MCF 10A (cell line): ENCODE data around the gene KRTAP4-8. TPM values are rescaled to one million over a fixed set of nuclear protein-coding genes. Genes with fewer than 3 reads are reported as not detected.
A peak's percentile ranks its signal among the peaks of the same experiment; 100 is the strongest.
"Not testable (repeated sequence)": the region's sequence is repeated elsewhere in the genome, so short reads cannot be mapped to it uniquely, and the experiment has no call there.

Experiments
- BruUV-seq: library from RNA; stranded (reverse); fragments of 400-500 nt; replicated peaks from 2 replicates; lab custom pipeline; 2021; lab: Mats Ljungman, UMichigan
- CTCF ChIA-PET: fragments of 300-600 bp; sonication (Branson Sonifier 250); formaldehyde crosslinking; extraction: SDS; loops from one replicate; lab custom pipeline; 2021; ENCODE audit warnings: antibody characterized with exemption, inconsistent platforms; lab: Yijun Ruan, JAX
- POLR2A ChIA-PET: fragments of 300-600, 350-650 bp; sonication (Branson Sonifier 250); formaldehyde crosslinking; extraction: SDS; loops from one replicate; lab custom pipeline; 2020; ENCODE audit warnings: antibody characterized with exemption, inconsistent platforms; lab: Yijun Ruan, JAX
- DNase-seq: peaks from one replicate; pipeline ENCODE4 v3.0.0-alpha.2; 2018; ENCODE audit not compliant: unreplicated experiment
- H3K27ac Mint-ChIP-seq: one replicate; pipeline ENCODE4 v1.8.0; 2022; ENCODE audit warnings: mild to moderate bottlenecking, low read depth, mixed read lengths; ENCODE audit not compliant: unreplicated experiment
- H3K27me3 Mint-ChIP-seq: one replicate; pipeline ENCODE4 v1.8.0; 2022; ENCODE audit warnings: mixed read lengths; ENCODE audit not compliant: insufficient read depth, unreplicated experiment
- H3K36me3 Mint-ChIP-seq: one replicate; pipeline ENCODE4 v1.8.0; 2022; ENCODE audit warnings: mild to moderate bottlenecking, moderate library complexity, mixed read lengths; ENCODE audit not compliant: insufficient read depth, unreplicated experiment
- H3K4me1 Mint-ChIP-seq: one replicate; pipeline ENCODE4 v1.8.0; 2022; ENCODE audit warnings: mixed read lengths; ENCODE audit not compliant: insufficient read depth, unreplicated experiment
- H3K4me3 Mint-ChIP-seq: one replicate; pipeline ENCODE4 v1.8.0; 2022; ENCODE audit warnings: mild to moderate bottlenecking, moderate library complexity, mixed read lengths; ENCODE audit not compliant: unreplicated experiment
- H3K9me3 Mint-ChIP-seq: one replicate; pipeline ENCODE4 v1.8.0; 2022; ENCODE audit warnings: mixed read lengths; ENCODE audit not compliant: unreplicated experiment
- intact Hi-C: fragments of 100-400 bp; cut with micrococcal nuclease; formaldehyde crosslinking; loops from 2 replicates; pipeline ENCODE4 v1.14.1; 2022
- total RNA-seq: library from RNA; stranded (reverse); gene quantifications from 2 replicates; pipeline ENCODE4 v1.2.3, GENCODE V29; 2022
- TF ChIP-seq, protein P1 (sequence below): fragments of 200-600 bp; IDR thresholded peaks from one replicate; pipeline ENCODE4 v1.8.0; 2022; ENCODE audit warnings: antibody characterized with exemption, mild to moderate bottlenecking; ENCODE audit not compliant: unreplicated experiment

The KRTAP4-8 gene
- total RNA-seq, 1 experiment from 2014 or later = not detected

DNA sequence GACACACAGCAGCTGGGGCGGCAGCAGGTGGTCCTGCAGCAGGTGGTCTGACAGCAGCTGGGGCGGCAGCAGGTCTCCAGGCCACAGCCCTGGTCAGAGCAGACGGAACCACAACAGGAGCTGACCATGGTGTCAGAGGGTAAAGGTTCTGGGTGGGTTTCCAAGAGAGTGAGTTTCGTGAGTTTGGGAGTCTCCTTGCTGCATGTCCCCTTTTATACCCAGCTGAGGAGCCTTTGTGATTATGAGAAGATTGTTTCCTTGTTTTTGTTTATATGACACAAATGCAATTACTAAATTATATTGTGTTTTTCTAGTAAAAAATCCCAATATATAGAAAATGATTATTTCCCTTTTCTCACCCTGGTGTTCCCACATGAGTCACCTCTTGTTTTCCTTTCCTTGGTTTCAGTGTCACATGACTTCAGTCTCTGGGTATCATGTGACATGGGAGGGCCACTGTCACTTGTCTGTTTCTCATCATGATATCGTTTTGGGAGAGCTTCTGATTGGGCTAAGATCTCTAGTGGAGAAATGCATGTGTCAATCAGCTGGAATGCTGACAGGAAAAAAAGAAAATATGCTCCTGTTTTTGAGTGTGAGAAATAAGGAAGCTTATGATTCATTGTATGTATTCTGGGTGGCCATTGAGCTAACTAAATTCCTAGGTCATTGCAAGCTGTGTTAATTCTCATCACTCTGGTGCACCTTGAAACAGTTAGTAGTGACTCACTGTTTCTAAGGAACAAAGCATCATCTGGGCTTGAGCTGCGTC lies 42.6 kb upstream of the KRTAP4-8 start, which contains the start of gene KRTAP4-6:
Gene KRTAP4-6, minus strand, starts transcription at position 185 of the 772 bp plus-strand sequence. Its CDS starts 57 bp downstream, at position 128.
- DNase-seq = peak; percentile 49
- CTCF ChIA-PET = interaction anchor here (0.6 kb wide), 1 partner anchor 523 kb away, joined by 3 read pairs; no protein-coding TSS in a partner anchor
- no peaks in the 10 kb centered on the region for H3K27me3 Mint-ChIP-seq
- H3K36me3 Mint-ChIP-seq = peaks cover 6% of the 10 kb centered on the region
- peak within 1 kb of the TSS; percentile 3 for H3K27ac Mint-ChIP-seq
- peaks cover 27% of the 10 kb centered on the region for H3K9me3 Mint-ChIP-seq
- H3K4me3 Mint-ChIP-seq = no peak within 1 kb of the TSS
- peaks cover 6% of the 10 kb centered on the region for H3K4me1 Mint-ChIP-seq
- no TSS peak for BruUV-seq
- intact Hi-C loops = loop anchor here (2.0 kb wide), 1 partner anchor 232 kb away; no protein-coding TSS in a partner anchor
- POLR2A ChIA-PET = interaction anchor here (0.6 to 1.7 kb wide), 6 partner anchors 9 to 972 kb away, joined by 3 to 5 read pairs (median 4); partner anchors contain the start of gene KRT32
- TF ChIP-seq, protein P1, sequence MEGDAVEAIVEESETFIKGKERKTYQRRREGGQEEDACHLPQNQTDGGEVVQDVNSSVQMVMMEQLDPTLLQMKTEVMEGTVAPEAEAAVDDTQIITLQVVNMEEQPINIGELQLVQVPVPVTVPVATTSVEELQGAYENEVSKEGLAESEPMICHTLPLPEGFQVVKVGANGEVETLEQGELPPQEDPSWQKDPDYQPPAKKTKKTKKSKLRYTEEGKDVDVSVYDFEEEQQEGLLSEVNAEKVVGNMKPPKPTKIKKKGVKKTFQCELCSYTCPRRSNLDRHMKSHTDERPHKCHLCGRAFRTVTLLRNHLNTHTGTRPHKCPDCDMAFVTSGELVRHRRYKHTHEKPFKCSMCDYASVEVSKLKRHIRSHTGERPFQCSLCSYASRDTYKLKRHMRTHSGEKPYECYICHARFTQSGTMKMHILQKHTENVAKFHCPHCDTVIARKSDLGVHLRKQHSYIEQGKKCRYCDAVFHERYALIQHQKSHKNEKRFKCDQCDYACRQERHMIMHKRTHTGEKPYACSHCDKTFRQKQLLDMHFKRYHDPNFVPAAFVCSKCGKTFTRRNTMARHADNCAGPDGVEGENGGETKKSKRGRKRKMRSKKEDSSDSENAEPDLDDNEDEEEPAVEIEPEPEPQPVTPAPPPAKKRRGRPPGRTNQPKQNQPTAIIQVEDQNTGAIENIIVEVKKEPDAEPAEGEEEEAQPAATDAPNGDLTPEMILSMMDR = no peak

DNA sequence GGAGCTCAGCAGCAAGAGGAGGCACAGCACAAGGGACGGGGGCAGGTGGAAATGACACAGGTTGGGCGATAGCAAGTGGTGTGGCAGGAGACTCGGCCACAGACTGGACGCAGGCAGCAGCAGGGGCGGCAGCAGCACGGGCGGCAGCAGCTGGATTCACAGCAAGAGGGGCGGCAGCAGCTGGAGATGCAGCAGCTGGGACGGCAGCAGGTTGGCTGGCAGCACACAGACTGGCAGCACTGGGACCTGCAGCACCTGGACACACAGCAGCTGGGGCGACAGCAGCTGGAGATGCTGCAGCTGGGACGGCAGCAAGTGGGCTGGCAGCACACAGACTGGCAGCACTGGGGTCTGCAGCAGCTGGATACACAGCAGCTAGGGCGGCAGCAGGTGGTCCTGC lies 41.9 kb upstream of the KRTAP4-8 start:
- ChIA-PET CTCF (interaction anchor here (0.6 kb wide), 2 partner anchors 283 to 523 kb away, joined by 3 read pairs; no protein-coding TSS in a partner anchor), POLR2A (interaction anchor here (0.7 to 1.7 kb wide), 2 partner anchors 8 to 444 kb away, joined by 5 read pairs; no protein-coding TSS in a partner anchor)
- not testable (repeated sequence) for H3K4me1 Mint-ChIP-seq, H3K36me3 Mint-ChIP-seq, H3K27me3 Mint-ChIP-seq, BruUV-seq, DNase-seq, H3K27ac Mint-ChIP-seq, H3K4me3 Mint-ChIP-seq
- peaks cover 27% of the 10 kb centered on the region for H3K9me3 Mint-ChIP-seq
- intact Hi-C loops = loop anchor here (2.0 kb wide), 1 partner anchor 231 kb away; no protein-coding TSS in a partner anchor

DNA sequence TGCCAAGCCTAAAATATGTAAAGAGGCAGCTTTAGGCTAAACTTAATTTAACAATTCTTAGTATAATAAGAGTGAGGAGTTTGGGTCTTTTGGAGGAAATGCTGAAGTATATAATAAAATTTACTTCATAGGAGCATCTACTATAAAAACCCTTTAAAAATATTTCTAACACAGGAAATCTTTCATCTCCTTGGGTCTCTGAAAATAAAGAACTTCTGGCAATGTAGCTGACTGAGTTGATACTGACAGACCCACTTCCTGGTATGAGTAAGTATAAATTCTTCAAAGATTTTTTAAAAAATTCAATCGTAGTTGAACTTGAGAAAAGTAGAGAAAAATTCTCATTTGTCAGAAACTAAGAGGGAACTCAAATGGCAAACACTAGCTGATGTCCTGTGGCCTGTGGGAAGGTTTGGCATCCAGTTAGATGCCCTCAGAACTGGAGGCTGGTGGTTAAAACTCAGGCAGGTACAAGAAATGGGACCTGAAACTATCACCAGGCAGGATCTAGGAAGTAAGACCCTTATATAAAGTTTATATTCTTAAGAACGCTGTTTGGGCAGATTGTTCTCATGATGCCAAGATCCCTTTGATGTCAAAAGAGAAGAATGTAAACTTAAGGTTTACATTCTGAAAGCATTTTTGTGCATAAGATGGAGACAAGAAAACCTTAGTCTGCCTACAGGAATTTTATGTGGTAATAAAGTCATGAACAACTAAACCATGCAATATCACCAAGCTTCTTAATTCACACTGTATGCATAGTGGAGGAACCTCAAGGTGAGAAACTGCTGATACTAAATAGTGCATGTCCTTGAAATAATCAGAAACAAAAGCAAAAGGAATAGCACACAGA lies 36.2 kb upstream of the KRTAP4-8 start:
- peaks cover 9% of the 10 kb centered on the region for H3K4me1 Mint-ChIP-seq
- CTCF ChIA-PET = no interaction called here

DNA sequence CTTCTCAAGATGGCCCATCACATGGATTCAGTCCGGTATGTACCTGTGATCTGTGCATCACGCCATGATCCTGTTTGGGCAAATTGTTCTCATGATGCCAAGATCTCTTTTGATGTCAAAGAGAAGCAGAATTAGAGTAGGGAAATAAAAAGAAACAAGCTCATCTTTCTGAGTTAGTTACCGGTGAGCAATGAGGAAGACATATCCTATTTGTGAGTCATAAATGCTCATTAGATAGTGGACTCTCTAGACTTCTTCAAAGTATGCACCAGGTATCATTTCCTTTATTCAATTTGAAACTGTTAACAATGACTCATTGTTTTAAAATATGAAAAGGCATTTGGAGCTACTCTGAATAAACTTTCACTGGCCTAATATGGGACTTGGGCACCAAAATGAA lies 34.0 kb upstream of the KRTAP4-8 start:
- intact Hi-C loops = no loop called here
- Mint-ChIP-seq H3K4me3 (no peak overlapping the region), H3K9me3 (peaks cover 15% of the 10 kb centered on the region), H3K27ac (no peak overlapping the region), H3K27me3 (no peaks in the 10 kb centered on the region), H3K36me3 (no peaks in the 10 kb centered on the region), H3K4me1 (peaks cover 9% of the 10 kb centered on the region)
- ChIA-PET POLR2A (interaction anchor here (0.5 to 1.2 kb wide), 2 partner anchors 9 to 145 kb away, joined by 3 to 5 read pairs; partner anchors contain the start of gene KRTAP4-6), CTCF (interaction anchor here (0.6 kb wide), 1 partner anchor 458 kb away, joined by 3 read pairs; no protein-coding TSS in a partner anchor)
- BruUV-seq = no TSS peak
- peak; percentile 6 for DNase-seq
- TF ChIP-seq, protein P1 = no peak

More for the DNA sequence above, 36.2 kb upstream of the KRTAP4-8 start:
- H3K4me3 Mint-ChIP-seq = no peak overlapping the region
- POLR2A ChIA-PET = no interaction called here
- no peak overlapping the region for H3K27ac Mint-ChIP-seq
- intact Hi-C loops = no loop called here
- DNase-seq = no peak
- BruUV-seq = no TSS peak
- H3K36me3 Mint-ChIP-seq = no peaks in the 10 kb centered on the region
- TF ChIP-seq, protein P1 = no peak
- peaks cover 20% of the 10 kb centered on the region for H3K9me3 Mint-ChIP-seq
- H3K27me3 Mint-ChIP-seq = no peaks in the 10 kb centered on the region
